Measurements from ENCODE around the gene CD8B2. TPM values are rescaled to one million over a fixed set of nuclear protein-coding genes. Genes with fewer than 3 reads are reported as not detected.
"Not testable (repeated sequence)": the region's sequence is repeated elsewhere in the genome, so short reads cannot be mapped to it uniquely, and the experiment has no call there.

Gene CD8B2
- total and polyA plus RNA-seq, 2 experiments from 2014 or later, result 0.06 TPM; not detected in 1

DNA sequence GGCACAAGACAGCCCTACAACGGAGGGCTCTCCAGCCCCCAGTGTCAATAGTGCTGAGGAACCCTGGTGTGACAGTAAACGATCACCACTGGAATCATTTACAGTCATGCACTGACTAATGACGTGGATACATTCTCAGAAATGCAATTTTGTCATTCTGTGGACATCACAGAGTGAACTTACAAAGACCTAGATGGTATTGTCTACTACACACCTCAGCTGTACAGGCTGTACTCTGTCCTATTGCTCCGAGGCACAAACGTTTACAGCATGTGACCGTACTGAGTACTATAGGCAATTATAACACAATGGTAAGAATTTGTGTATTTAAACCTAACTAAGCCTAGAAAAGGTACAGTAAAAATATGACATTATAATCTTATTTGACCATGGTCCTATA lies 67.2 kb downstream of the CD8B2 start (continued):
- TF ChIP-seq, protein P1, sequence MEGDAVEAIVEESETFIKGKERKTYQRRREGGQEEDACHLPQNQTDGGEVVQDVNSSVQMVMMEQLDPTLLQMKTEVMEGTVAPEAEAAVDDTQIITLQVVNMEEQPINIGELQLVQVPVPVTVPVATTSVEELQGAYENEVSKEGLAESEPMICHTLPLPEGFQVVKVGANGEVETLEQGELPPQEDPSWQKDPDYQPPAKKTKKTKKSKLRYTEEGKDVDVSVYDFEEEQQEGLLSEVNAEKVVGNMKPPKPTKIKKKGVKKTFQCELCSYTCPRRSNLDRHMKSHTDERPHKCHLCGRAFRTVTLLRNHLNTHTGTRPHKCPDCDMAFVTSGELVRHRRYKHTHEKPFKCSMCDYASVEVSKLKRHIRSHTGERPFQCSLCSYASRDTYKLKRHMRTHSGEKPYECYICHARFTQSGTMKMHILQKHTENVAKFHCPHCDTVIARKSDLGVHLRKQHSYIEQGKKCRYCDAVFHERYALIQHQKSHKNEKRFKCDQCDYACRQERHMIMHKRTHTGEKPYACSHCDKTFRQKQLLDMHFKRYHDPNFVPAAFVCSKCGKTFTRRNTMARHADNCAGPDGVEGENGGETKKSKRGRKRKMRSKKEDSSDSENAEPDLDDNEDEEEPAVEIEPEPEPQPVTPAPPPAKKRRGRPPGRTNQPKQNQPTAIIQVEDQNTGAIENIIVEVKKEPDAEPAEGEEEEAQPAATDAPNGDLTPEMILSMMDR (conservative IDR thresholded peaks at IDR 0.05; ENCODE audit: low read depth in 2 of 2), result no peak
- TF ChIP-seq ZNF114 (CRISPR knock-in tag; IDR thresholded peaks at IDR 0.05) (no peak), ZNF331 (CRISPR knock-in tag; IDR thresholded peaks at IDR 0.05; ENCODE audit: low read depth) (no peak), NANOG (IDR thresholded peaks at IDR 0.05; ENCODE audit: borderline replicate concordance) (no peak)

DNA sequence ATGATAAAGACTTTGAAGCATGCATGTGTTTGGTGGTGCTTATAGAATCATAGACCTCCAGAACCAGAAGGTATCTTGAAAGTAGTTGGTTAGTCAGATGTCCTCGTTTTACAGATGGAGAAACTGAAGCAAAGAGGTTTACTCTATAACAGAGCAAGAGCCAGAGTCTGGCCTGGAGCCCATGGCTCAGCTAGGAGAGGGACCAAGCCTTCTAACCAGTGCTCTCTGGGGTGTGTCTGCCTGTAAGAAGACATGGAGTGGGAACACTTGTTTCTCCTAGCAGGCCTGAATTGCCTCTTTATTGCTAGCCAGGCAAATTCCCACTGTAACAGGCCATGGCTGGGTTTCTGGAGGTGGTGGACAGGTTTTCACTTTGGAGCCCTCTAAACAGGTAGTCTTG lies 67.9 kb downstream of the CD8B2 start:
- Mint-ChIP-seq H3K36me3 (ENCODE audit: low read depth) (peaks cover 19% of the 10 kb centered on the region), H3K27me3 (ENCODE audit: insufficient read depth, low read depth, poor library complexity) (peaks cover 4% of the 10 kb centered on the region), H3K4me3 (no peak overlapping the region), H3K4me1 (no peaks in the 10 kb centered on the region), H3K27ac (no peak overlapping the region), H3K9me3 (peaks cover 41% of the 10 kb centered on the region)
- Histone ChIP-seq H3K4me1 (ENCODE audit: insufficient read depth) (no peaks in the 10 kb centered on the region), H3K4me2 (no peak overlapping the region), H3K9me2 (ENCODE audit: insufficient read depth) (no peaks in the 10 kb centered on the region), H3K36me3 (ENCODE audit: insufficient read depth) (peaks cover 10% of the 10 kb centered on the region; the same call in 1 of the 2 replicates), H3F3A (replicated peaks; ENCODE audit: low read depth) (no peaks in the 10 kb centered on the region), H3K27ac (ENCODE audit: low read depth) (no peak overlapping the region), H4K20me1 (replicated peaks; ENCODE audit: insufficient read depth) (no peaks in the 10 kb centered on the region), H2AFZ (no peak overlapping the region), H3K79me2 (replicated peaks; ENCODE audit: insufficient read depth) (no peaks in the 10 kb centered on the region), H3K27me3 (ENCODE audit: insufficient read depth) (no peaks in the 10 kb centered on the region), H3K4me3 (no peak overlapping the region)
- ATAC-seq (no peak), DNase-seq (ENCODE audit: low spot score) (no peak)
- TF ChIP-seq EZH2phosphoT487 (IDR thresholded peaks at IDR 0.05; ENCODE audit: unreplicated experiment) (no peak), NANOG (IDR thresholded peaks at IDR 0.05; ENCODE audit: borderline replicate concordance) (no peak)

DNA sequence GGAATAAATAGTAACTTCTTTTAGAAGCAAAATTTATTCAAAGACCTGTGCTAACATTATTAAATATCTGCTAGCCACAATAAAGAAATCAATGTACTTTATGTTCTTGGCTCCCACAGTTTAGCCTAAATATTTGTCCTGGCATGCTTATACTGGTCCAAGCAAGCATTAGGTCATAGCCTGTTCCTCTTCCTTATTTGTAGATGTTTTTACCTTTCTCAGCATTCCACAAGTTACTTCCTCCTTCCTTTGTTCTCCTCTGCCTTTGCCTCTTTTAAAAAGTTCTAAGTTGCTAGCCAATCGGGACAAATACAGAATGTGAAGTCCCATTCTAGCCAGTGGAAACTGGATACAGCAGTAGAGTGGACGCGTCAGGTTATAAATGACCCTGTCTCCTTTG lies 72.6 kb downstream of the CD8B2 start:
- H3K4me1 ChIP-seq (ENCODE audit: insufficient read depth); H3K4me3 Mint-ChIP-seq; ATAC-seq; H3K4me1 Mint-ChIP-seq; H3K4me3 ChIP-seq; H3F3A ChIP-seq (replicated peaks; ENCODE audit: low read depth); H3K9me2 ChIP-seq (ENCODE audit: insufficient read depth); H3K27me3 Mint-ChIP-seq (ENCODE audit: insufficient read depth, low read depth, poor library complexity); H3K27ac Mint-ChIP-seq; DNase-seq (ENCODE audit: low spot score); H3K4me2 ChIP-seq; H4K20me1 ChIP-seq (replicated peaks; ENCODE audit: insufficient read depth); H3K79me2 ChIP-seq (replicated peaks; ENCODE audit: insufficient read depth); H3K27ac ChIP-seq (ENCODE audit: low read depth); H2AFZ ChIP-seq; H3K27me3 ChIP-seq (ENCODE audit: insufficient read depth): not testable (repeated sequence)
- peaks cover 19% of the 10 kb centered on the region for H3K36me3 Mint-ChIP-seq (ENCODE audit: low read depth)
- peaks cover 41% of the 10 kb centered on the region for H3K9me3 Mint-ChIP-seq
- H3K36me3 ChIP-seq (ENCODE audit: insufficient read depth), result peaks cover 10% of the 10 kb centered on the region; the same call in 1 of the 2 replicates

DNA sequence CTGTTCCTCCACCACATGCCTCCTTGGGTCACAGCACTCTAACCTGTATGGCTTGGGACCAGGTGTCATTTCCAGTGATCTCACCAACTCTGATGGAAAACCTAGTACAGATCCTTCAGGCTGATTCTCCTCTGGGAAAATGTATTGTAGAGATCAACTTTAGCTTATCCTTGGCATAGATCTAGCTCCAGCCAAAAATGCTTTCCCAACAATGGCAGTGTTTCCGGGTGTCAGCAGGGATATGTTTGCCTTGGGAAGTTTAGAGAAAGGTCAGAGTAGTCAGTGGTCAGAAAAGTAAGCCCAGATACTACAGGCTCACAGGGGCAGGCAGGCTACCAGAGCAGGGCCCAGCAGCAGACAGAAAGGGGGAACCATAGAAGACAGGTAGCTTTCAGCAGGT lies 73.6 kb downstream of the CD8B2 start:
- Histone ChIP-seq H3K27ac (ENCODE audit: low read depth) (no peak overlapping the region), H2AFZ (no peak overlapping the region), H4K20me1 (replicated peaks; ENCODE audit: insufficient read depth) (no peaks in the 10 kb centered on the region), H3K4me2 (no peak overlapping the region), H3K27me3 (ENCODE audit: insufficient read depth) (no peaks in the 10 kb centered on the region), H3K4me3 (no peak overlapping the region), H3F3A (replicated peaks; ENCODE audit: low read depth) (no peaks in the 10 kb centered on the region), H3K79me2 (replicated peaks; ENCODE audit: insufficient read depth) (no peaks in the 10 kb centered on the region), H3K4me1 (ENCODE audit: insufficient read depth) (no peaks in the 10 kb centered on the region), H3K9me2 (ENCODE audit: insufficient read depth) (no peaks in the 10 kb centered on the region), H3K36me3 (ENCODE audit: insufficient read depth) (peaks cover 10% of the 10 kb centered on the region; the same call in 1 of the 2 replicates)
- peaks cover 36% of the 10 kb centered on the region for H3K9me3 Mint-ChIP-seq
- H3K27me3 Mint-ChIP-seq (ENCODE audit: insufficient read depth, low read depth, poor library complexity), result peaks cover 4% of the 10 kb centered on the region
- H3K4me1 Mint-ChIP-seq, result no peaks in the 10 kb centered on the region
- DNase-seq (ENCODE audit: low spot score), result no peak
- no peak overlapping the region for H3K4me3 Mint-ChIP-seq
- H3K36me3 Mint-ChIP-seq (ENCODE audit: low read depth), result peaks cover 19% of the 10 kb centered on the region
- H3K27ac Mint-ChIP-seq, result no peak overlapping the region
- ATAC-seq, result no peak
- TF ChIP-seq, protein P2, sequence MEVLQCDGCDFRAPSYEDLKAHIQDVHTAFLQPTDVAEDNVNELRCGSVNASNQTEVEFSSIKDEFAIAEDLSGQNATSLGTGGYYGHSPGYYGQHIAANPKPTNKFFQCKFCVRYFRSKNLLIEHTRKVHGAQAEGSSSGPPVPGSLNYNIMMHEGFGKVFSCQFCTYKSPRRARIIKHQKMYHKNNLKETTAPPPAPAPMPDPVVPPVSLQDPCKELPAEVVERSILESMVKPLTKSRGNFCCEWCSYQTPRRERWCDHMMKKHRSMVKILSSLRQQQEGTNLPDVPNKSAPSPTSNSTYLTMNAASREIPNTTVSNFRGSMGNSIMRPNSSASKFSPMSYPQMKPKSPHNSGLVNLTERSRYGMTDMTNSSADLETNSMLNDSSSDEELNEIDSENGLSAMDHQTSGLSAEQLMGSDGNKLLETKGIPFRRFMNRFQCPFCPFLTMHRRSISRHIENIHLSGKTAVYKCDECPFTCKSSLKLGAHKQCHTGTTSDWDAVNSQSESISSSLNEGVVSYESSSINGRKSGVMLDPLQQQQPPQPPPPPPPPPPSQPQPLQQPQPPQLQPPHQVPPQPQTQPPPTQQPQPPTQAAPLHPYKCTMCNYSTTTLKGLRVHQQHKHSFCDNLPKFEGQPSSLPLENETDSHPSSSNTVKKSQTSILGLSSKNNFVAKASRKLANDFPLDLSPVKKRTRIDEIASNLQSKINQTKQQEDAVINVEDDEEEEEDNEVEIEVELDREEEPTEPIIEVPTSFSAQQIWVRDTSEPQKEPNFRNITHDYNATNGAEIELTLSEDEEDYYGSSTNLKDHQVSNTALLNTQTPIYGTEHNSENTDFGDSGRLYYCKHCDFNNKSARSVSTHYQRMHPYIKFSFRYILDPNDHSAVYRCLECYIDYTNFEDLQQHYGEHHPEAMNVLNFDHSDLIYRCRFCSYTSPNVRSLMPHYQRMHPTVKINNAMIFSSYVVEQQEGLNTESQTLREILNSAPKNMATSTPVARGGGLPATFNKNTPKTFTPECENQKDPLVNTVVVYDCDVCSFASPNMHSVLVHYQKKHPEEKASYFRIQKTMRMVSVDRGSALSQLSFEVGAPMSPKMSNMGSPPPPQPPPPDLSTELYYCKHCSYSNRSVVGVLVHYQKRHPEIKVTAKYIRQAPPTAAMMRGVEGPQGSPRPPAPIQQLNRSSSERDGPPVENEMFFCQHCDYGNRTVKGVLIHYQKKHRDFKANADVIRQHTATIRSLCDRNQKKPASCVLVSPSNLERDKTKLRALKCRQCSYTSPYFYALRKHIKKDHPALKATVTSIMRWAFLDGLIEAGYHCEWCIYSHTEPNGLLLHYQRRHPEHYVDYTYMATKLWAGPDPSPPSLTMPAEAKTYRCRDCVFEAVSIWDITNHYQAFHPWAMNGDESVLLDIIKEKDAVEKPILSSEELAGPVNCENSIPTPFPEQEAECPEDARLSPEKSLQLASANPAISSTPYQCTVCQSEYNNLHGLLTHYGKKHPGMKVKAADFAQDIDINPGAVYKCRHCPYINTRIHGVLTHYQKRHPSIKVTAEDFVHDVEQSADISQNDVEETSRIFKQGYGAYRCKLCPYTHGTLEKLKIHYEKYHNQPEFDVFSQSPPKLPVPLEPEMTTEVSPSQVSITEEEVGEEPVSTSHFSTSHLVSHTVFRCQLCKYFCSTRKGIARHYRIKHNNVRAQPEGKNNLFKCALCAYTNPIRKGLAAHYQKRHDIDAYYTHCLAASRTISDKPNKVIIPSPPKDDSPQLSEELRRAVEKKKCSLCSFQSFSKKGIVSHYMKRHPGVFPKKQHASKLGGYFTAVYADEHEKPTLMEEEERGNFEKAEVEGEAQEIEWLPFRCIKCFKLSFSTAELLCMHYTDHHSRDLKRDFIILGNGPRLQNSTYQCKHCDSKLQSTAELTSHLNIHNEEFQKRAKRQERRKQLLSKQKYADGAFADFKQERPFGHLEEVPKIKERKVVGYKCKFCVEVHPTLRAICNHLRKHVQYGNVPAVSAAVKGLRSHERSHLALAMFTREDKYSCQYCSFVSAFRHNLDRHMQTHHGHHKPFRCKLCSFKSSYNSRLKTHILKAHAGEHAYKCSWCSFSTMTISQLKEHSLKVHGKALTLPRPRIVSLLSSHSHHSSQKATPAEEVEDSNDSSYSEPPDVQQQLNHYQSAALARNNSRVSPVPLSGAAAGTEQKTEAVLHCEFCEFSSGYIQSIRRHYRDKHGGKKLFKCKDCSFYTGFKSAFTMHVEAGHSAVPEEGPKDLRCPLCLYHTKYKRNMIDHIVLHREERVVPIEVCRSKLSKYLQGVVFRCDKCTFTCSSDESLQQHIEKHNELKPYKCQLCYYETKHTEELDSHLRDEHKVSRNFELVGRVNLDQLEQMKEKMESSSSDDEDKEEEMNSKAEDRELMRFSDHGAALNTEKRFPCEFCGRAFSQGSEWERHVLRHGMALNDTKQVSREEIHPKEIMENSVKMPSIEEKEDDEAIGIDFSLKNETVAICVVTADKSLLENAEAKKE (CRISPR knock-in tag; IDR thresholded peaks at IDR 0.05), result no peak
- TF ChIP-seq EZH2phosphoT487 (IDR thresholded peaks at IDR 0.05; ENCODE audit: unreplicated experiment) (no peak), ZNF114 (CRISPR knock-in tag; IDR thresholded peaks at IDR 0.05) (no peak), CREB1 (CRISPR knock-in tag; IDR thresholded peaks at IDR 0.05; ENCODE audit: low read depth) (no peak), EZH2 (IDR thresholded peaks at IDR 0.05; ENCODE audit: low read depth, unreplicated experiment) (no peak)

All from GM23338 (cell line).